WTC11 (cell line): ENCODE results near the gene CDKN2AIP. TPM values are rescaled to one million over a fixed set of nuclear protein-coding genes. Genes with fewer than 3 reads are reported as not detected.

Source experiments
- AFF4 ChIP-seq: sonication (generic); formaldehyde crosslinking; IDR thresholded peaks from 2 replicates; pipeline ENCODE4 v1.8.1; 2023; ENCODE audit warnings: mild to moderate bottlenecking, missing genetic modification reagents, borderline replicate concordance
- E2F1 ChIP-seq: sonication (generic); formaldehyde crosslinking; IDR thresholded peaks from 2 replicates; pipeline ENCODE4 v1.8.0; 2022; ENCODE audit warnings: mild to moderate bottlenecking, missing genetic modification reagents
- EMX1 ChIP-seq: fragments of 250-450 bp; sonication (Bioruptor Pico); IDR thresholded peaks from 2 replicates; pipeline ENCODE4 v1.8.0; 2021; ENCODE audit warnings: mild to moderate bottlenecking
- ERG ChIP-seq: fragments of 250-450 bp; sonication (Bioruptor Pico); IDR thresholded peaks from 2 replicates; pipeline ENCODE4 v1.8.0; 2021; ENCODE audit warnings: mild to moderate bottlenecking
- FOXP4 ChIP-seq: sonication (generic); formaldehyde crosslinking; IDR thresholded peaks from 2 replicates; pipeline ENCODE4 v1.8.0; 2022; ENCODE audit warnings: mild to moderate bottlenecking, missing genetic modification reagents
- GRHL2 ChIP-seq: fragments of 250-450 bp; sonication (Bioruptor Pico); IDR thresholded peaks from 2 replicates; pipeline ENCODE4 v1.8.0; 2022; ENCODE audit warnings: mild to moderate bottlenecking, moderate library complexity; ENCODE audit not compliant: insufficient replicate concordance, severe bottlenecking
- JUN ChIP-seq: sonication (generic); formaldehyde crosslinking; IDR thresholded peaks from 2 replicates; pipeline ENCODE4 v1.8.0; 2023; ENCODE audit warnings: mild to moderate bottlenecking, missing genetic modification reagents
- MLX ChIP-seq: sonication (generic); formaldehyde crosslinking; IDR thresholded peaks from 2 replicates; pipeline ENCODE4 v1.8.1; 2023; ENCODE audit warnings: mild to moderate bottlenecking, missing genetic modification reagents, moderate library complexity
- NR1H2 ChIP-seq: sonication (generic); formaldehyde crosslinking; IDR thresholded peaks from 2 replicates; pipeline ENCODE4 v1.9.0; 2021; ENCODE audit warnings: mild to moderate bottlenecking, moderate library complexity, missing genetic modification reagents
- NR2C2 ChIP-seq: sonication (generic); formaldehyde crosslinking; IDR thresholded peaks from 2 replicates; pipeline ENCODE4 v1.8.0; 2022; ENCODE audit warnings: mild to moderate bottlenecking, missing genetic modification reagents
- PRRX2 ChIP-seq: fragments of 250-450 bp; sonication (Bioruptor Pico); IDR thresholded peaks from 2 replicates; pipeline ENCODE4 v1.8.0; 2021; ENCODE audit warnings: mild to moderate bottlenecking
- RELA ChIP-seq: sonication (generic); formaldehyde crosslinking; IDR thresholded peaks from 2 replicates; pipeline ENCODE4 v1.8.1; 2022; ENCODE audit warnings: missing genetic modification reagents, mild to moderate bottlenecking, borderline replicate concordance
- SMAD3 ChIP-seq: sonication (generic); formaldehyde crosslinking; IDR thresholded peaks from 2 replicates; pipeline ENCODE4 v1.8.0; 2022; ENCODE audit warnings: missing genetic modification reagents, mild to moderate bottlenecking, borderline replicate concordance
- TEAD4 ChIP-seq: sonication (generic); formaldehyde crosslinking; IDR thresholded peaks from 2 replicates; pipeline ENCODE4 v1.8.0; 2022; ENCODE audit warnings: mild to moderate bottlenecking, missing genetic modification reagents
- ZNF121 ChIP-seq: sonication (generic); formaldehyde crosslinking; IDR thresholded peaks from 2 replicates; pipeline ENCODE4 v1.8.0; 2023; ENCODE audit warnings: missing genetic modification reagents
- ZNF232 ChIP-seq: sonication (generic); formaldehyde crosslinking; IDR thresholded peaks from 2 replicates; pipeline ENCODE4 v1.8.0; 2022; ENCODE audit warnings: mild to moderate bottlenecking, missing genetic modification reagents
- ZNF671 ChIP-seq: fragments of 250-450 bp; sonication (Bioruptor Pico); IDR thresholded peaks from 2 replicates; pipeline ENCODE4 v1.8.0; 2021; ENCODE audit warnings: mild to moderate bottlenecking
- total RNA-seq: library from RNA; stranded (reverse); gene quantifications from 3 replicates; pipeline ENCODE4 v1.2.3, GENCODE V29; 2021
- TF ChIP-seq, protein P1 (sequence below): sonication (generic); formaldehyde crosslinking; conservative IDR thresholded peaks from 2 replicates; pipeline ENCODE4 v1.8.1; 2023; ENCODE audit warnings: mild to moderate bottlenecking, low read depth, missing genetic modification reagents, moderate library complexity
- TF ChIP-seq, protein P2 (sequence below): fragments of 250-450 bp; sonication (Bioruptor Pico); IDR thresholded peaks from 2 replicates; pipeline ENCODE4 v1.9.0; 2021; ENCODE audit warnings: mild to moderate bottlenecking
- TF ChIP-seq, protein P3 (sequence below): sonication (generic); formaldehyde crosslinking; IDR thresholded peaks from 2 replicates; pipeline ENCODE4 v1.8.0; 2023; ENCODE audit warnings: mild to moderate bottlenecking, missing genetic modification reagents

Gene CDKN2AIP
- total RNA-seq, 1 experiment from 2014 or later = 13.7 TPM

GRCh38 chr4:183444214-183445096 is at the start of gene CDKN2AIP (continued):
- no peak for TF ChIP-seq GRHL2 (CRISPR knock-in tag)
- TF ChIP-seq SMAD3 (CRISPR knock-in tag) = no peak
- TF ChIP-seq TEAD4 (CRISPR knock-in tag) = peak; percentile 37; the same call in 1 of the 2 replicates
- TF ChIP-seq NR2C2 (CRISPR knock-in tag) = no peak
- TF ChIP-seq, protein P1, sequence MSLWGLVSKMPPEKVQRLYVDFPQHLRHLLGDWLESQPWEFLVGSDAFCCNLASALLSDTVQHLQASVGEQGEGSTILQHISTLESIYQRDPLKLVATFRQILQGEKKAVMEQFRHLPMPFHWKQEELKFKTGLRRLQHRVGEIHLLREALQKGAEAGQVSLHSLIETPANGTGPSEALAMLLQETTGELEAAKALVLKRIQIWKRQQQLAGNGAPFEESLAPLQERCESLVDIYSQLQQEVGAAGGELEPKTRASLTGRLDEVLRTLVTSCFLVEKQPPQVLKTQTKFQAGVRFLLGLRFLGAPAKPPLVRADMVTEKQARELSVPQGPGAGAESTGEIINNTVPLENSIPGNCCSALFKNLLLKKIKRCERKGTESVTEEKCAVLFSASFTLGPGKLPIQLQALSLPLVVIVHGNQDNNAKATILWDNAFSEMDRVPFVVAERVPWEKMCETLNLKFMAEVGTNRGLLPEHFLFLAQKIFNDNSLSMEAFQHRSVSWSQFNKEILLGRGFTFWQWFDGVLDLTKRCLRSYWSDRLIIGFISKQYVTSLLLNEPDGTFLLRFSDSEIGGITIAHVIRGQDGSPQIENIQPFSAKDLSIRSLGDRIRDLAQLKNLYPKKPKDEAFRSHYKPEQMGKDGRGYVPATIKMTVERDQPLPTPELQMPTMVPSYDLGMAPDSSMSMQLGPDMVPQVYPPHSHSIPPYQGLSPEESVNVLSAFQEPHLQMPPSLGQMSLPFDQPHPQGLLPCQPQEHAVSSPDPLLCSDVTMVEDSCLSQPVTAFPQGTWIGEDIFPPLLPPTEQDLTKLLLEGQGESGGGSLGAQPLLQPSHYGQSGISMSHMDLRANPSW (CRISPR knock-in tag) = no peak; the same call in 1 of the 2 replicates
- TF ChIP-seq E2F1 (CRISPR knock-in tag) = peak; percentile 57; the same call in 1 of the 2 replicates
- TF ChIP-seq FOXP4 = peak; percentile 8; the same call in 1 of the 2 replicates
- TF ChIP-seq EMX1 (CRISPR knock-in tag) = no peak
- TF ChIP-seq, protein P2, sequence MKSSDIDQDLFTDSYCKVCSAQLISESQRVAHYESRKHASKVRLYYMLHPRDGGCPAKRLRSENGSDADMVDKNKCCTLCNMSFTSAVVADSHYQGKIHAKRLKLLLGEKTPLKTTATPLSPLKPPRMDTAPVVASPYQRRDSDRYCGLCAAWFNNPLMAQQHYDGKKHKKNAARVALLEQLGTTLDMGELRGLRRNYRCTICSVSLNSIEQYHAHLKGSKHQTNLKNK (CRISPR knock-in tag) = no peak
- TF ChIP-seq ZNF232 (CRISPR knock-in tag) = peak; percentile 39; the same call in 1 of the 2 replicates
- TF ChIP-seq RELA = no peak; the same call in 1 of the 2 replicates
- no peak for TF ChIP-seq ZNF671 (CRISPR knock-in tag)
- TF ChIP-seq PRRX2 (CRISPR knock-in tag) = no peak
- TF ChIP-seq ZNF121 = no peak
- no peak for TF ChIP-seq MLX (CRISPR knock-in tag)
- TF ChIP-seq JUN (CRISPR knock-in tag) = 0 out of 2 replicates have a peak, but pooled peaks have one; percentile 55
- peak; percentile 47; the same call in 1 of the 2 replicates for TF ChIP-seq ERG
- TF ChIP-seq, protein P3, sequence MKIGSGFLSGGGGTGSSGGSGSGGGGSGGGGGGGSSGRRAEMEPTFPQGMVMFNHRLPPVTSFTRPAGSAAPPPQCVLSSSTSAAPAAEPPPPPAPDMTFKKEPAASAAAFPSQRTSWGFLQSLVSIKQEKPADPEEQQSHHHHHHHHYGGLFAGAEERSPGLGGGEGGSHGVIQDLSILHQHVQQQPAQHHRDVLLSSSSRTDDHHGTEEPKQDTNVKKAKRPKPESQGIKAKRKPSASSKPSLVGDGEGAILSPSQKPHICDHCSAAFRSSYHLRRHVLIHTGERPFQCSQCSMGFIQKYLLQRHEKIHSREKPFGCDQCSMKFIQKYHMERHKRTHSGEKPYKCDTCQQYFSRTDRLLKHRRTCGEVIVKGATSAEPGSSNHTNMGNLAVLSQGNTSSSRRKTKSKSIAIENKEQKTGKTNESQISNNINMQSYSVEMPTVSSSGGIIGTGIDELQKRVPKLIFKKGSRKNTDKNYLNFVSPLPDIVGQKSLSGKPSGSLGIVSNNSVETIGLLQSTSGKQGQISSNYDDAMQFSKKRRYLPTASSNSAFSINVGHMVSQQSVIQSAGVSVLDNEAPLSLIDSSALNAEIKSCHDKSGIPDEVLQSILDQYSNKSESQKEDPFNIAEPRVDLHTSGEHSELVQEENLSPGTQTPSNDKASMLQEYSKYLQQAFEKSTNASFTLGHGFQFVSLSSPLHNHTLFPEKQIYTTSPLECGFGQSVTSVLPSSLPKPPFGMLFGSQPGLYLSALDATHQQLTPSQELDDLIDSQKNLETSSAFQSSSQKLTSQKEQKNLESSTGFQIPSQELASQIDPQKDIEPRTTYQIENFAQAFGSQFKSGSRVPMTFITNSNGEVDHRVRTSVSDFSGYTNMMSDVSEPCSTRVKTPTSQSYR (CRISPR knock-in tag) = no peak
- TF ChIP-seq NR1H2 (CRISPR knock-in tag) = no peak
- TF ChIP-seq AFF4 (CRISPR knock-in tag) = no peak; the same call in 1 of the 2 replicates
